Jurkat, Clone E6-1 (cell line): Measurements from ENCODE around the gene GAPVD1.
"Not testable (repeated sequence)": the region's sequence is repeated elsewhere in the genome, so short reads cannot be mapped to it uniquely, and the experiment has no call there.

Source experiments
- DNase-seq: peaks from one replicate; pipeline ENCODE4 v3.0.0-alpha.2; 2011; ENCODE audit warnings: low read depth, low spot score
- H3K4me3 ChIP-seq: 2 replicates; pipeline ENCODE4 v1.5.1; 2011; ENCODE audit warnings: mild to moderate bottlenecking, low read length, control low read depth, moderate library complexity

GAPVD1 gene

GRCh38 chr9:125286935-125287433 is 25.4 kb downstream of the GAPVD1 start:
- not testable (repeated sequence) for DNase-seq, H3K4me3 ChIP-seq

- DNase-seq = no peak
- H3K4me3 ChIP-seq = no peak overlapping the region
Observed at GRCh38 chr9:125293134-125293533, 31.5 kb downstream of the GAPVD1 start.

- DNase-seq = no peak
- H3K4me3 ChIP-seq = no peak overlapping the region
Observed at GRCh38 chr9:125295657-125296056, 34.0 kb downstream of the GAPVD1 start.

GRCh38 chr9:125296843-125297372 is 35.3 kb downstream of the GAPVD1 start:
- DNase-seq = no peak
- H3K4me3 ChIP-seq = no peak overlapping the region

GRCh38 chr9:125297917-125298316 is 36.3 kb downstream of the GAPVD1 start:
- no peak for DNase-seq
- no peak overlapping the region for H3K4me3 ChIP-seq

GRCh38 chr9:125302241-125302640 is 40.6 kb downstream of the GAPVD1 start:
- H3K4me3 ChIP-seq = no peak overlapping the region

GRCh38 chr9:125304273-125304672 is 42.6 kb downstream of the GAPVD1 start:
- no peak for DNase-seq
- no peak overlapping the region for H3K4me3 ChIP-seq

More at GRCh38 chr9:125302241-125302640, 40.6 kb downstream of the GAPVD1 start:
- no peak for DNase-seq

- no peak for DNase-seq
- no peak overlapping the region for H3K4me3 ChIP-seq
Observed at GRCh38 chr9:125312411-125312810, 50.8 kb downstream of the GAPVD1 start.

GRCh38 chr9:125316359-125316758 is 54.7 kb downstream of the GAPVD1 start:
- DNase-seq, H3K4me3 ChIP-seq: not testable (repeated sequence)

GRCh38 chr9:125317704-125318103 is 56.1 kb downstream of the GAPVD1 start:
- no peak for DNase-seq
- no peak overlapping the region for H3K4me3 ChIP-seq

- DNase-seq = no peak
- H3K4me3 ChIP-seq = no peak overlapping the region
Observed at GRCh38 chr9:125321496-125321895, 59.9 kb downstream of the GAPVD1 start.

GRCh38 chr9:125323615-125324014 is 62.0 kb downstream of the GAPVD1 start:
- DNase-seq = no peak
- H3K4me3 ChIP-seq = no peak overlapping the region

GRCh38 chr9:125325826-125326225 is 64.2 kb downstream of the GAPVD1 start:
- no peak overlapping the region for H3K4me3 ChIP-seq
- no peak for DNase-seq

GRCh38 chr9:125329978-125330377 is 68.4 kb downstream of the GAPVD1 start:
- no peak overlapping the region for H3K4me3 ChIP-seq
- no peak for DNase-seq

- no peak overlapping the region for H3K4me3 ChIP-seq
- DNase-seq = no peak
Observed at GRCh38 chr9:125330587-125330986, 69.0 kb downstream of the GAPVD1 start.

GRCh38 chr9:125332527-125332926 is 70.9 kb downstream of the GAPVD1 start:
- DNase-seq = no peak
- H3K4me3 ChIP-seq = no peak overlapping the region

- H3K4me3 ChIP-seq = no peak overlapping the region
- DNase-seq = no peak
Observed at GRCh38 chr9:125337236-125337635, 75.6 kb downstream of the GAPVD1 start.

GRCh38 chr9:125338929-125339328 is 77.3 kb downstream of the GAPVD1 start:
- no peak for DNase-seq
- no peak overlapping the region for H3K4me3 ChIP-seq

GRCh38 chr9:125341566-125341965 is 79.9 kb downstream of the GAPVD1 start:
- no peak overlapping the region for H3K4me3 ChIP-seq
- DNase-seq = no peak

- H3K4me3 ChIP-seq = no peak overlapping the region
- no peak for DNase-seq
Observed at GRCh38 chr9:125343518-125344275, 82.1 kb downstream of the GAPVD1 start.
